CD8-positive, alpha-beta memory T cell (primary cell): Measurements from ENCODE around the gene CCPG1. TPM values are rescaled to one million over a fixed set of nuclear protein-coding genes. Genes with fewer than 3 reads are reported as not detected.
"Not testable (repeated sequence)": the region's sequence is repeated elsewhere in the genome, so short reads cannot be mapped to it uniquely, and the experiment has no call there.

Experiments used
- CTCF ChIA-PET: fragments of 350-600 bp; sonication (Branson Sonifier 250); formaldehyde crosslinking; loops from one replicate; lab custom pipeline; 2021; ENCODE audit warnings: antibody characterized with exemption; lab: Charles Lee
- POLR2A ChIA-PET: fragments of 350-600 bp; sonication (Branson Sonifier 250); formaldehyde crosslinking; loops from one replicate; lab custom pipeline; 2021; ENCODE audit warnings: antibody characterized with exemption; lab: Charles Lee
- DNase-seq, 5 donors: peaks; one replicate each; pipeline versions ENCODE4 v3.0.0 to v3.0.0-alpha.2; 2020 to 2022; ENCODE audit warnings: mixed read lengths in 1 of 5
- H3K27ac ChIP-seq: one replicate; pipeline ENCODE4 v1.7.0; 2013; ENCODE audit warnings: low read depth, mild to moderate bottlenecking, low read length, moderate library complexity
- H3K27me3 ChIP-seq: 2 replicates; pipeline ENCODE4 v1.7.0; 2013; ENCODE audit warnings: low read length, mild to moderate bottlenecking; ENCODE audit not compliant: insufficient read depth, poor library complexity, severe bottlenecking
- H3K36me3 ChIP-seq: 2 replicates; pipeline ENCODE4 v1.7.0; 2013; ENCODE audit warnings: mild to moderate bottlenecking, low read length, moderate library complexity; ENCODE audit not compliant: insufficient read depth
- H3K4me1 ChIP-seq: 2 replicates; pipeline ENCODE4 v1.7.0; 2013; ENCODE audit warnings: mild to moderate bottlenecking, low read length, moderate library complexity; ENCODE audit not compliant: insufficient read depth
- H3K4me3 ChIP-seq: 2 replicates; pipeline ENCODE4 v1.7.0; 2013; ENCODE audit warnings: mild to moderate bottlenecking, low read length
- H3K9me3 ChIP-seq: 2 replicates; pipeline ENCODE4 v1.7.0; 2013; ENCODE audit warnings: mild to moderate bottlenecking, low read length
- H3K27ac Mint-ChIP-seq, 8 donors: one replicate each; pipeline ENCODE4 v1.8.0; 2020 to 2021; ENCODE audit warnings: mixed read lengths in 8 of 8, mild to moderate bottlenecking in 6 of 8, inconsistent platforms in 3 of 8, moderate library complexity in 3 of 8
- H3K27me3 Mint-ChIP-seq, 2 donors: one replicate each; pipeline ENCODE4 v1.8.0; 2020 to 2021; ENCODE audit warnings: mixed read lengths in 2 of 2, mild to moderate bottlenecking in 1 of 2, moderate library complexity in 1 of 2
- H3K36me3 Mint-ChIP-seq, 3 donors: one replicate each; pipeline ENCODE4 v1.8.0; 2020 to 2021; ENCODE audit warnings: mixed read lengths in 3 of 3, inconsistent platforms in 1 of 3, mild to moderate bottlenecking in 1 of 3
- H3K4me1 Mint-ChIP-seq, 3 donors: one replicate each; pipeline ENCODE4 v1.8.0; 2020 to 2021; ENCODE audit warnings: mixed read lengths in 3 of 3, inconsistent platforms in 1 of 3, mild to moderate bottlenecking in 1 of 3
- H3K4me3 Mint-ChIP-seq, 7 donors: one replicate each; pipeline ENCODE4 v1.8.0; 2020 to 2021; ENCODE audit warnings: mixed read lengths in 7 of 7, mild to moderate bottlenecking in 6 of 7, moderate library complexity in 4 of 7, inconsistent platforms in 2 of 7
- H3K9me3 Mint-ChIP-seq, 5 donors: one replicate each; pipeline ENCODE4 v1.8.0; 2020 to 2022; ENCODE audit warnings: mixed read lengths in 5 of 5, mild to moderate bottlenecking in 3 of 5, moderate library complexity in 2 of 5, inconsistent platforms in 1 of 5
- polyA plus RNA-seq: library from polyadenylated mRNA; unstranded; fragments of 300-500 nt; fragmentation: Illumina TruSeq; gene quantifications from one replicate; pipeline ENCODE4 v1.2.3, GENCODE V29; 2021
- total RNA-seq, 2 experiments: library from RNA; stranded (reverse); gene quantifications; one replicate each; pipeline ENCODE4 v1.2.3, GENCODE V29; 2021

CCPG1 gene
- 10 to 100 TPM; 13.1 to 14.2 TPM for total RNA-seq
- polyA plus RNA-seq, result 52.8 TPM

GRCh38 chr15:55408012-55408928, at the start of gene CCPG1, which contains the start of gene PIERCE2:
Gene CCPG1, minus strand, starts transcription at chr15:55408359. Its CDS starts 18,935 bp downstream, at chr15:55389424.
Gene PIERCE2, plus strand, starts transcription at chr15:55408495. Its CDS starts 274 bp downstream, at chr15:55408769.
- Histone ChIP-seq H3K4me3 (peak within 1 kb of the TSS; percentile 63), H3K27me3 (no peaks in the 10 kb centered on the region), H3K27ac (peak within 1 kb of the TSS; percentile 88), H3K9me3 (no peaks in the 10 kb centered on the region), H3K4me1 (peaks cover 26% of the 10 kb centered on the region), H3K36me3 (no peaks in the 10 kb centered on the region)
- POLR2A ChIA-PET, result interaction anchor here (0.6 to 2.0 kb wide), 5 partner anchors 27 to 211 kb away, joined by 3 to 18 read pairs (median 4); partner anchors contain the start of genes PIGB, PIGBOS1 and RSL24D1
- Mint-ChIP-seq H3K9me3 (no peaks in the 10 kb centered on the region), H3K36me3 (peaks cover 0 to 6% (median 0%) of the 10 kb centered on the region in 3 donors), H3K4me3 (peak within 1 kb of the TSS; percentile 89 to 97 (median 93)), H3K27me3 (peaks cover 0 to 3% of the 10 kb centered on the region in 2 donors), H3K4me1 (peaks cover 23 to 45% (median 29%) of the 10 kb centered on the region in 3 donors), H3K27ac (peak within 1 kb of the TSS; percentile 86 to 98 (median 96))
- CTCF ChIA-PET, result interaction anchor here (0.6 to 4.1 kb wide), 15 partner anchors 9 to 210 kb away, joined by 3 to 21 read pairs (median 4); partner anchors contain the start of genes PIGB and PIGBOS1
- peak; percentile 83 to 92 (median 90) for DNase-seq

GRCh38 chr15:55457401-55458022, 49.4 kb upstream of the CCPG1 start:
- Histone ChIP-seq H3K4me1 (no peaks in the 10 kb centered on the region), H3K9me3 (no peaks in the 10 kb centered on the region), H3K27ac (no peak overlapping the region), H3K36me3 (no peaks in the 10 kb centered on the region), H3K27me3 (no peaks in the 10 kb centered on the region), H3K4me3 (no peak overlapping the region)
- Mint-ChIP-seq H3K36me3 (peaks cover 0 to 10% (median 1%) of the 10 kb centered on the region in 3 donors), H3K4me1 (no peaks in the 10 kb centered on the region), H3K4me3 (no peak overlapping the region), H3K9me3 (peaks cover 10 to 26% (median 19%) of the 10 kb centered on the region in 5 donors), H3K27ac (no peak overlapping the region), H3K27me3 (peaks cover 15 to 24% of the 10 kb centered on the region in 2 donors)
- CTCF ChIA-PET, result no interaction called here
- no peak for DNase-seq
- POLR2A ChIA-PET, result no interaction called here

GRCh38 chr15:55447030-55447394, 38.9 kb upstream of the CCPG1 start:
- DNase-seq, H3K36me3 ChIP-seq, CTCF ChIA-PET, H3K36me3 Mint-ChIP-seq, H3K27ac ChIP-seq, POLR2A ChIA-PET, H3K4me3 Mint-ChIP-seq, H3K4me1 ChIP-seq, H3K27ac Mint-ChIP-seq, H3K27me3 ChIP-seq, H3K4me1 Mint-ChIP-seq, H3K9me3 ChIP-seq, H3K9me3 Mint-ChIP-seq, H3K4me3 ChIP-seq: not testable (repeated sequence)
- H3K27me3 Mint-ChIP-seq, result peaks cover 6 to 15% of the 10 kb centered on the region in 2 donors

DNA sequence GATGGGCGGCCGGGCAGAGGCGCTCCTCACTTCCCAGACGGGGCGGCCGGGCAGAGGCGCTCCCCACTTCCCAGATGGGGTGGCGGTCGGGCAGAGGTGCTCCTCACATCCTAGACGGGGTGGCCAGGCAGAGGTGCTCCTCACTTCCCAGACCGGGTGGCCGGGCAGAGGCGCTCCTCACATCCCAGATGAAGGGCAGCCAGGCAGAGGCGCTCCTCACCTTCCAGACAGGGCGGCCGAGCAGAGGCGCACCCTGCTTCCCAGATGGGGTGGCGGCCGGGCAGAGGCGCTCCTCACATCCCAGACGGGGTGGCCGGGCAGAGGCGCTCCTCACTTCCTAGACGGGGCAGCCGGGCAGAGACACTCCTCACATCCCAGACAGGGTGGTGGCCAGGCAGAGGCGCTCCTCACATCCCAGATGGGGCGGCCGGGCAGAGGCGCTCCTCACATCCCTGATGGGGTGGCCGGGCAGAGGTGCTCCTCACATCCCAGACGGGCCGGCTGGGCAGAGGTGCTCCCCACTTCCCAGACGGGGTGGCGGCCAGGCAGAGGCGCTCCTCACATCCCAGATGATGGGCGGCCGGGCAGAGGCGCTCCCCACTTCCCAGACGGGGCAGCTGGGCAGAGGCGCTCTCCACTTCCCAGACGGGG, 38.3 kb upstream of the CCPG1 start:
- H3K4me1 Mint-ChIP-seq, H3K27ac ChIP-seq, H3K36me3 ChIP-seq, H3K4me1 ChIP-seq, H3K27ac Mint-ChIP-seq, H3K36me3 Mint-ChIP-seq, H3K27me3 ChIP-seq, H3K9me3 ChIP-seq, POLR2A ChIA-PET, CTCF ChIA-PET, H3K4me3 ChIP-seq, DNase-seq, H3K9me3 Mint-ChIP-seq, H3K4me3 Mint-ChIP-seq: not testable (repeated sequence)
- peaks cover 6 to 15% of the 10 kb centered on the region in 2 donors for H3K27me3 Mint-ChIP-seq

DNA sequence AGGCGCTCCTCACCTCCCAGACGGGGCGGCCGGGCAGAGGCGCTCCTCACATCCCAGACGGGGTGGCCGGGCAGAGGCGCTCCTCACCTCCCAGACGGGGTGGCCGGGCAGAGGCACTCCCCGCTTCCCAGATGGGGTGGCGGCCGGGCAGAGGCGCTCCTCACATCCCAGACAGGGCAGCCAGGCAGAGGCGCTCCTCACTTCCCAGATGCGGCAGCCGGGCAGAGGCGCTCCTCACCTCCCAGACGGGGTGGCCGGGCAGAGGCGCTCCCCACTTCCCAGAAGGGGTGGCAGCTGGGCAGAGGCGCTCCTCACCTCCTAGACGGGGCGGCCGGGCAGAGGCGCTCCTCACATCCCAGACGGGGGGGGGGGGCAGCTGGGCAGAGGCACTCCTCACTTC, 37.8 kb upstream of the CCPG1 start:
- H3K36me3 ChIP-seq, CTCF ChIA-PET, POLR2A ChIA-PET, H3K36me3 Mint-ChIP-seq, H3K4me3 Mint-ChIP-seq, H3K27ac ChIP-seq, DNase-seq, H3K9me3 ChIP-seq, H3K4me1 ChIP-seq, H3K4me1 Mint-ChIP-seq, H3K27me3 ChIP-seq, H3K27me3 Mint-ChIP-seq, H3K9me3 Mint-ChIP-seq, H3K27ac Mint-ChIP-seq, H3K4me3 ChIP-seq: not testable (repeated sequence)

DNA sequence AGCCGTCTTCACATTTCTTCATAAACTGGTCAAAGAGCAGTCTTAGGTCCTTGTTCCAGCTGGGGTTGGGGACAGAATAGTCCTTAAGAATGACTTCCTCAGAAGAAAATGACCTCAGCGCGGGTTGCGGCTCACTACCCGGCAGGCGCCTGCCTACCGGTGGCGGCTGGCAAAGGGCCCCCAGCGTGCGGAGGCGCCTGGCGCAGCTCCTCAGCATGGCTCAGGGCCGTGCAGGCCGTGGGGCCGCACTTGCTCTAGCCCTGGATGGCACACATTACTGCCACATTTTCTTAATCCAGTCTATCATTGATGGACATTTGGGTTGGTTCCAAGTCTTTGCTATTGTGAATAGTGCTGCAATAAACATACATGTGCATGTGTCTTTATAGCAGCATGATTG, 35.0 kb upstream of the CCPG1 start:
- DNase-seq, H3K27ac ChIP-seq, H3K4me1 Mint-ChIP-seq, H3K36me3 Mint-ChIP-seq, H3K36me3 ChIP-seq, H3K9me3 Mint-ChIP-seq, H3K4me3 Mint-ChIP-seq, H3K9me3 ChIP-seq, H3K4me3 ChIP-seq, H3K27ac Mint-ChIP-seq, H3K4me1 ChIP-seq, POLR2A ChIA-PET, H3K27me3 ChIP-seq: not testable (repeated sequence)
- H3K27me3 Mint-ChIP-seq, result peaks cover 3 to 12% of the 10 kb centered on the region in 2 donors
- CTCF ChIA-PET, result interaction anchor here (1.8 kb wide), 1 partner anchor 34 kb away, joined by 4 read pairs; the partner anchor contains the start of gene PIERCE2

DNA sequence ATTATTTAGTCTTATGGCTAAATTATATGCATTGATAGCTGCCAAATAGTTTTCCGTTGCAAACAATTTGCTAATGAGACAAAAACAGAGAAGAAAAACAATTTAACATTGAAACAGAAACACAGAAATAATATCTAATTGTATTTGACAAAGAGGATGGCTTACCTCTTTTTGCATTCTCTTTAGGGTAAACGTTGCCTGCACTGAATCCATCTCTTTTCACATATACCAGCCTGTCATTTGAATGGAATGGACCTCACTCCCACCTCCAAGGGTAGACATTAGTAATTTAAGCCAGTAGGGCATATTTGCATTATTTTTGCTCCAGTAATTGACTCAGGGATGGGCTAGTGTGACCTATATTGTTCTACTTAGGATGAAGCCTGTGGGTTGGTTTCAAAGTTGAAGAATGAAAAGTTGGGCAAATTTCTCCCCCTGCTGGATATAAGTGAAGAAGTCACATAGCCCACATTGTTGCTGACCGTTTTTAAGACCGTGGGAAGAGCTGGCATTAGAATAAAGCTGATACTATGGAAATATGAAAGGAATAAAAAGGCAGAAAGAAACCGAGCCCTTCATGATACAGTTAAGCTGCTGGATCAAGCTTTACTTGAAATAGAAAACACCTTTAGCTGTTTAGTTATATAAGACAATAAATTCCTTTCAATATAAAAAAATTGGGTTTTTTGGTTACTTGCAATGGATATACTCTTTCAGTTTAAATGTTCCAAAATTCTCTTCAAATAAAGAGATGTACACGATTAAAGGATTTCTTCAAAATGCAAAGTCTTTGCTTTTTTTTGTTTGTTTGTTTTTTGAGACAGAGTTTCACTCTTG, 27.0 kb upstream of the CCPG1 start:
- Histone ChIP-seq H3K4me1 (no peaks in the 10 kb centered on the region), H3K9me3 (no peaks in the 10 kb centered on the region), H3K27me3 (no peaks in the 10 kb centered on the region), H3K36me3 (no peaks in the 10 kb centered on the region), H3K27ac (no peak overlapping the region), H3K4me3 (no peak overlapping the region)
- no peaks in the 10 kb centered on the region for H3K9me3 Mint-ChIP-seq
- H3K4me1 Mint-ChIP-seq, result peaks cover 5 to 13% (median 12%) of the 10 kb centered on the region in 3 donors
- peak in 2 of 5 donors; percentile 12 to 37 for DNase-seq
- H3K27ac Mint-ChIP-seq, result no peak overlapping the region
- peaks cover 4 to 7% of the 10 kb centered on the region in 2 donors for H3K27me3 Mint-ChIP-seq
- no peaks in the 10 kb centered on the region for H3K36me3 Mint-ChIP-seq
- no peak overlapping the region for H3K4me3 Mint-ChIP-seq
- ChIA-PET POLR2A (interaction anchor here (0.6 kb wide), 1 partner anchor 217 kb away, joined by 5 read pairs; no protein-coding TSS in a partner anchor), CTCF (interaction anchor here (0.6 to 2.7 kb wide), 9 partner anchors 8 to 219 kb away, joined by 3 to 7 read pairs (median 4); partner anchors contain the start of genes CCPG1 and PIERCE2)
